SK-N-MC (cell line): ENCODE data around the gene URAD.

Source experiments
- EZH2 ChIP-seq: fragments of 200-600 bp; sonication (generic); IDR thresholded peaks from one replicate; pipeline ENCODE4 v1.6.1; 2017; ENCODE audit warnings: antibody characterized with exemption
- POLR2AphosphoS5 ChIP-seq: IDR thresholded peaks from 2 replicates; pipeline ENCODE4 v1.6.1; 2012; ENCODE audit warnings: mild to moderate bottlenecking, low read depth, low read length, borderline replicate concordance

DNA sequence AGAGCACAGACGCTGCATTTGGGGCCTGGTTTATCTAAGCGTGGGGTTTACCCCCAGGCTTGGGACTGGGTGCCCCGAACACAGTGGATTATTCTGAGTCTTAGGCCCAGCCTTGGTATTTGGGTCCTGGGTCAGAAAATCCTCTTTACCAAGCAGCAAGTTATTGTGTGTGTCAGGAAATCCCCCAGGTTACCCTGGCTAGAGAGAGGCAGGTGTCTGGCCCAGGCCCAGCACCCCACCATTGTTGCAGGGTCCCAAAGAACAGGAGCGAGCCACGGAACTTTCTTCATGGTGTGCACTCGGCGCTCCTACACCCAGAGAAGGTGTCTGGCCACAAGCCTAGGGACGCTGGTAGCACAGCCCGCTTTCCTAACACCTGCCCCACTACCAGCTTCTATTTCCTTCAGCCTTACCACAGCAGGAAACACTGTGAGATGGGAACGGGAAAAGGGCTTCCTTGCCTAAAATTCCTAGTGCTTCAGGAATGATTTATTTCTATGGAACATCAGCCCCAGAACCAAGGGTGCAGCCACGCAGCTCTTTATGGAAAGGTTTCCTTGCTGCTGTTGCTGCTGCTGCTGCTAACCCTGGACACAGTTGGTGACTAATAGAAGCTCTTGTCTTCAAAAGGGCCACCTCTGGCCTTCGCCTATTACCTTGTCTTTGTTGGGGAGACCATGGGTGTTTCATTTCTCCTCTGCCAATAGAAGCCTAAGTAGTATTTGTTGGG is 12.0 kb downstream of the URAD start:
- TF ChIP-seq POLR2AphosphoS5 (no peak), EZH2 (no peak)
